Measurements from ENCODE around the gene KNDC1. TPM values are rescaled to one million over a fixed set of nuclear protein-coding genes. Genes with fewer than 3 reads are reported as not detected.

Gene KNDC1
- total RNA-seq, 1 experiment from 2014 or later: 15.7 TPM

DNA sequence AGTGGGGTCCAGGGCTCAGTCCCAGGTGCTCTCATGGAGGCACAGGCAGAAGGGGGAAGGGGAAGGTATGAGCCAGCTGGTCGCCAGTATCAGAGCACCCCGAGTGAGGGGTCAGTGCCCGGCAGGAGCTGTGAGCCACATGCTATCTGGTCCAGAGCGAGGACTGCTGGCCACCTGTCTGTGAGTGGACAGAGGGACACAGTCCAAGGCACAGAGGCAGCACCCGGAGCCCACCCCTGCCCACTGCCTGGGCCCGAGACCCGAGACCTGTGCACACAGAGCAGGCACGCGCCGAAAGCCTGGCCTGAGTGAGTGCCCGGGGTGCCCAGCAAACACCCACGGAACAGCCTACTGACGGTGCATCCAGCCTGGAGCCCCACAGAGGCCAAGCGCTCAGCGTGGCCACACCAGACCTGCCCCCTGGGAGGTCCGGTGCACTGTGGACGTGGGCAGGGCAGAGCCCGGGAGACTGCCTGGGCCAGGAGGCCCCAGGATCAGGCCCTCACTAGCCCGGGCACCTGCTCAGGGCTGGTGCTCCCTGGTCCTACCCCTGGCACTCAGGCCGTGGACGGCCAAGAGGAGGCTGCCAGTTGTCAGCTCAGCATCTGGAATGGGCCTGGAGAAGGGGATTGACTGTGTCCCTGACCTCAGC lies 42.9 kb upstream of the KNDC1 start:
- Histone ChIP-seq H4K20me1 (ENCODE audit: control insufficient read depth, insufficient read depth, insufficient read length) (no peaks in the 10 kb centered on the region), H2BK12ac (ENCODE audit: insufficient read length, low read depth, low read length) (no peak overlapping the region), H3T11ph (ENCODE audit: low read length) (no peak overlapping the region), H4K5ac (ENCODE audit: insufficient read length, low read depth, low read length) (no peak overlapping the region), H3K56ac (ENCODE audit: insufficient read length, low read depth, low read length) (no peak overlapping the region), H3K79me2 (ENCODE audit: insufficient read depth, low read length) (no peaks in the 10 kb centered on the region), H3K9me3 (ENCODE audit: control insufficient read depth, low read depth, low read length) (no peaks in the 10 kb centered on the region), H3K9ac (ENCODE audit: extremely low read depth, insufficient read length, low read length) (no peak overlapping the region), H3K23me2 (ENCODE audit: insufficient read length, low read depth, low read length, poor library complexity, severe bottlenecking) (no peaks in the 10 kb centered on the region), H3K18ac (ENCODE audit: insufficient read length, low read depth, low read length) (no peak overlapping the region), H3K27me3 (ENCODE audit: insufficient read depth, low read length) (no peaks in the 10 kb centered on the region), H2BK15ac (ENCODE audit: low read depth, low read length) (no peak overlapping the region), H3K23ac (ENCODE audit: insufficient read length, low read depth, low read length) (no peak overlapping the region), H3K4me2 (ENCODE audit: insufficient read depth, insufficient read length, low read length) (no peak overlapping the region), H3K79me1 (ENCODE audit: insufficient read depth, low read depth, low read length, poor library complexity, severe bottlenecking) (no peaks in the 10 kb centered on the region), H2AFZ (ENCODE audit: low read length) (no peak overlapping the region), H2BK20ac (ENCODE audit: low read depth, low read length, poor library complexity, severe bottlenecking) (no peak overlapping the region), H4K91ac (ENCODE audit: insufficient read length, low read depth, low read length) (no peak overlapping the region), H3K27ac (ENCODE audit: insufficient read length, low read depth, low read length) (no peak overlapping the region), H3K14ac (ENCODE audit: insufficient read depth, low read length) (peak overlapping the region; percentile 64; the same call in 1 of the 2 replicates), H4K8ac (replicated peaks; ENCODE audit: insufficient read length, low read depth, low read length) (no peak overlapping the region), H2BK120ac (ENCODE audit: low read depth, low read length, poor library complexity, severe bottlenecking) (no peak overlapping the region), H2BK5ac (ENCODE audit: insufficient read length, low read length) (no peak overlapping the region), H2AK5ac (ENCODE audit: insufficient read length, low read length) (no peak overlapping the region), H3K4me1 (ENCODE audit: insufficient read depth, low read length) (no peaks in the 10 kb centered on the region), H3K4ac (ENCODE audit: low read depth, low read length) (no peak overlapping the region)
- H3K27ac Mint-ChIP-seq: no peak overlapping the region; a peak in 1 of 7 replicates
- H3K4me1 Mint-ChIP-seq: no peaks in the 10 kb centered on the region
- H3K9me3 Mint-ChIP-seq: peaks cover 16 to 21% of the 10 kb centered on the region in 2 experiments
- TF ChIP-seq, protein P1, sequence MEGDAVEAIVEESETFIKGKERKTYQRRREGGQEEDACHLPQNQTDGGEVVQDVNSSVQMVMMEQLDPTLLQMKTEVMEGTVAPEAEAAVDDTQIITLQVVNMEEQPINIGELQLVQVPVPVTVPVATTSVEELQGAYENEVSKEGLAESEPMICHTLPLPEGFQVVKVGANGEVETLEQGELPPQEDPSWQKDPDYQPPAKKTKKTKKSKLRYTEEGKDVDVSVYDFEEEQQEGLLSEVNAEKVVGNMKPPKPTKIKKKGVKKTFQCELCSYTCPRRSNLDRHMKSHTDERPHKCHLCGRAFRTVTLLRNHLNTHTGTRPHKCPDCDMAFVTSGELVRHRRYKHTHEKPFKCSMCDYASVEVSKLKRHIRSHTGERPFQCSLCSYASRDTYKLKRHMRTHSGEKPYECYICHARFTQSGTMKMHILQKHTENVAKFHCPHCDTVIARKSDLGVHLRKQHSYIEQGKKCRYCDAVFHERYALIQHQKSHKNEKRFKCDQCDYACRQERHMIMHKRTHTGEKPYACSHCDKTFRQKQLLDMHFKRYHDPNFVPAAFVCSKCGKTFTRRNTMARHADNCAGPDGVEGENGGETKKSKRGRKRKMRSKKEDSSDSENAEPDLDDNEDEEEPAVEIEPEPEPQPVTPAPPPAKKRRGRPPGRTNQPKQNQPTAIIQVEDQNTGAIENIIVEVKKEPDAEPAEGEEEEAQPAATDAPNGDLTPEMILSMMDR (conservative IDR thresholded peaks at IDR 0.05): no peak
- H3K27me3 Mint-ChIP-seq (ENCODE audit: low read depth): peaks cover 6% of the 10 kb centered on the region
- no peak overlapping the region for H3K4me3 Mint-ChIP-seq
- DNase-seq: no peak
- H3K36me3 Mint-ChIP-seq (ENCODE audit: insufficient read depth in 1 of 3, low read depth in 3 of 3): peaks cover 0 to 7% (median 0%) of the 10 kb centered on the region in 3 experiments; a peak in 2 of 7 replicates
- no CpG with 5 or more reads among the region's 21 CpGs for WGBS (ENCODE audit: extremely low coverage, insufficient read length, low lambda C conversion rate)

All from H9 (cell line).